SKM-1 treated with dmso at 0.1 percent for 144 hours (cell line): ENCODE results near the gene PBXIP1.

Source experiments
- DNase-seq: peaks from one replicate; lab custom pipeline; 2025; ENCODE audit not compliant: unreplicated experiment; lab: John Stamatoyannopoulos, UW

The PBXIP1 gene

GRCh38 chr1:154955718-154956543 lies at the start of gene PBXIP1:
Gene PBXIP1 (minus strand): TSS chr1:154956099. CDS start chr1:154953721, 2,378 bp downstream.
- peak; percentile 98 for DNase-seq

GRCh38 chr1:155005076-155006011 lies 49.4 kb upstream of the PBXIP1 start:
- DNase-seq, result no peak

- no peak for DNase-seq
Observed at GRCh38 chr1:155004352-155005075, 48.6 kb upstream of the PBXIP1 start.

- DNase-seq, result no peak
Observed at GRCh38 chr1:155003766-155004351, 48.0 kb upstream of the PBXIP1 start.

GRCh38 chr1:155003227-155003765 lies 47.4 kb upstream of the PBXIP1 start:
- DNase-seq, result no peak

GRCh38 chr1:155002464-155003226 lies 46.7 kb upstream of the PBXIP1 start, which contains the start of gene ZBTB7B:
Gene ZBTB7B (plus strand): TSS chr1:155002802. CDS start chr1:155014661, 11,859 bp downstream.
- peak; percentile 98 for DNase-seq

GRCh38 chr1:155001675-155002463 lies 46.0 kb upstream of the PBXIP1 start:
- DNase-seq, result peak; percentile 100

- DNase-seq, result peak; percentile 77
Observed at GRCh38 chr1:155001425-155001674, 45.5 kb upstream of the PBXIP1 start.

GRCh38 chr1:155000726-155001424 lies 45.0 kb upstream of the PBXIP1 start:
- peak; percentile 90 for DNase-seq

- DNase-seq, result no peak
Observed at GRCh38 chr1:155000411-155000725, 44.5 kb upstream of the PBXIP1 start.

GRCh38 chr1:154999571-155000410 lies 43.9 kb upstream of the PBXIP1 start:
- DNase-seq, result peak; percentile 55

- peak; percentile 83 for DNase-seq
Observed at GRCh38 chr1:154998818-154999570, 43.1 kb upstream of the PBXIP1 start.

GRCh38 chr1:154998201-154998780 lies 42.4 kb upstream of the PBXIP1 start:
- no peak for DNase-seq

- peak; percentile 80 for DNase-seq
Observed at GRCh38 chr1:154996966-154997701, 41.2 kb upstream of the PBXIP1 start.

GRCh38 chr1:154995301-154995983 lies 39.5 kb upstream of the PBXIP1 start:
- DNase-seq, result peak; percentile 51
